Activated naive CD8-positive, alpha-beta T cell treated with anti-CD3 and anti-CD28 coated beads for 36 hours (primary cell): Measurements from ENCODE around the gene LRP5. TPM values are rescaled to one million over a fixed set of nuclear protein-coding genes. Genes with fewer than 3 reads are reported as not detected.
"Not testable (repeated sequence)": the region's sequence is repeated elsewhere in the genome, so short reads cannot be mapped to it uniquely, and the experiment has no call there.

ENCODE experiments used
- DNase-seq: peaks from one replicate; pipeline ENCODE4 v3.0.0; 2021
- H3K27ac Mint-ChIP-seq: one replicate; pipeline ENCODE4 v1.8.0; 2022; ENCODE audit warnings: mild to moderate bottlenecking, moderate library complexity, mixed read lengths
- H3K27me3 Mint-ChIP-seq: one replicate; pipeline ENCODE4 v1.8.0; 2022; ENCODE audit warnings: mild to moderate bottlenecking, mixed read lengths
- H3K36me3 Mint-ChIP-seq: one replicate; pipeline ENCODE4 v1.8.0; 2021; ENCODE audit warnings: mild to moderate bottlenecking, mixed read lengths
- H3K4me1 Mint-ChIP-seq: one replicate; pipeline ENCODE4 v1.8.0; 2021; ENCODE audit warnings: mixed read lengths
- H3K4me3 Mint-ChIP-seq: one replicate; pipeline ENCODE4 v1.8.0; 2022; ENCODE audit warnings: mild to moderate bottlenecking, moderate library complexity, mixed read lengths
- H3K9me3 Mint-ChIP-seq: one replicate; pipeline ENCODE4 v1.8.0; 2022; ENCODE audit warnings: mixed read lengths
- total RNA-seq, 2 experiments: library from RNA; stranded (reverse); gene quantifications; one replicate each; pipeline ENCODE4 v1.2.3, GENCODE V29; 2021

Gene LRP5
- total RNA-seq, 2 experiments from 2014 or later, result 12.7 to 15.4 TPM

GRCh38 chr11:68340003-68340767 lies 27.8 kb downstream of the LRP5 start:
- H3K9me3 Mint-ChIP-seq, result no peaks in the 10 kb centered on the region
- no peaks in the 10 kb centered on the region for H3K27me3 Mint-ChIP-seq
- no peak for DNase-seq
- peak overlapping the region; percentile 51 for H3K27ac Mint-ChIP-seq
- no peak overlapping the region for H3K4me3 Mint-ChIP-seq
- H3K36me3 Mint-ChIP-seq, result no peaks in the 10 kb centered on the region
- H3K4me1 Mint-ChIP-seq, result peaks cover 34% of the 10 kb centered on the region

GRCh38 chr11:68340784-68341556 lies 28.6 kb downstream of the LRP5 start:
- no peak overlapping the region for H3K27ac Mint-ChIP-seq
- no peak for DNase-seq
- H3K36me3 Mint-ChIP-seq, result peaks cover under 1% of the 10 kb centered on the region
- H3K4me1 Mint-ChIP-seq, result peaks cover 28% of the 10 kb centered on the region
- no peak overlapping the region for H3K4me3 Mint-ChIP-seq
- no peaks in the 10 kb centered on the region for H3K27me3 Mint-ChIP-seq
- no peaks in the 10 kb centered on the region for H3K9me3 Mint-ChIP-seq

- H3K27me3 Mint-ChIP-seq, result no peaks in the 10 kb centered on the region
- peaks cover 2% of the 10 kb centered on the region for H3K36me3 Mint-ChIP-seq
- no peak overlapping the region for H3K4me3 Mint-ChIP-seq
- no peak for DNase-seq
- no peak overlapping the region for H3K27ac Mint-ChIP-seq
- H3K4me1 Mint-ChIP-seq, result peaks cover 26% of the 10 kb centered on the region
- no peaks in the 10 kb centered on the region for H3K9me3 Mint-ChIP-seq
These were observed 29.4 kb downstream of the LRP5 start for GRCh38 chr11:68341557-68342458.

GRCh38 chr11:68342459-68343158 lies 30.2 kb downstream of the LRP5 start:
- Mint-ChIP-seq H3K36me3 (peaks cover 2% of the 10 kb centered on the region), H3K4me1 (peaks cover 18% of the 10 kb centered on the region), H3K4me3 (no peak overlapping the region), H3K27me3 (no peaks in the 10 kb centered on the region), H3K9me3 (no peaks in the 10 kb centered on the region), H3K27ac (no peak overlapping the region)
- DNase-seq, result no peak

GRCh38 chr11:68343761-68344256 lies 31.4 kb downstream of the LRP5 start:
- H3K4me3 Mint-ChIP-seq, result no peak overlapping the region
- no peak for DNase-seq
- H3K9me3 Mint-ChIP-seq, result no peaks in the 10 kb centered on the region
- H3K27me3 Mint-ChIP-seq, result no peaks in the 10 kb centered on the region
- H3K27ac Mint-ChIP-seq, result no peak overlapping the region
- peaks cover 13% of the 10 kb centered on the region for H3K4me1 Mint-ChIP-seq
- peaks cover 2% of the 10 kb centered on the region for H3K36me3 Mint-ChIP-seq

GRCh38 chr11:68344821-68345220 lies 32.4 kb downstream of the LRP5 start:
- H3K4me3 Mint-ChIP-seq, H3K9me3 Mint-ChIP-seq, DNase-seq, H3K27me3 Mint-ChIP-seq, H3K4me1 Mint-ChIP-seq, H3K36me3 Mint-ChIP-seq, H3K27ac Mint-ChIP-seq: not testable (repeated sequence)

- no peak for DNase-seq
- no peak overlapping the region for H3K4me3 Mint-ChIP-seq
- H3K27ac Mint-ChIP-seq, result no peak overlapping the region
- no peaks in the 10 kb centered on the region for H3K27me3 Mint-ChIP-seq
- peaks cover 1% of the 10 kb centered on the region for H3K4me1 Mint-ChIP-seq
- H3K9me3 Mint-ChIP-seq, result no peaks in the 10 kb centered on the region
- peaks cover 2% of the 10 kb centered on the region for H3K36me3 Mint-ChIP-seq
These were observed 33.5 kb downstream of the LRP5 start for GRCh38 chr11:68345776-68346461.

GRCh38 chr11:68346462-68346790 lies 34.0 kb downstream of the LRP5 start:
- Mint-ChIP-seq H3K27me3 (no peaks in the 10 kb centered on the region), H3K4me3 (no peak overlapping the region), H3K4me1 (no peaks in the 10 kb centered on the region), H3K27ac (no peak overlapping the region), H3K36me3 (peaks cover 2% of the 10 kb centered on the region), H3K9me3 (no peaks in the 10 kb centered on the region)
- no peak for DNase-seq

- Mint-ChIP-seq H3K27ac (no peak overlapping the region), H3K4me3 (no peak overlapping the region)
- no peak for DNase-seq
These were observed 35.0 kb downstream of the LRP5 start for GRCh38 chr11:68347345-68347744.

GRCh38 chr11:68347841-68348240 lies 35.5 kb downstream of the LRP5 start:
- H3K4me3 Mint-ChIP-seq, result no peak overlapping the region
- peaks cover 2% of the 10 kb centered on the region for H3K36me3 Mint-ChIP-seq
- H3K27ac Mint-ChIP-seq, result no peak overlapping the region
- no peaks in the 10 kb centered on the region for H3K27me3 Mint-ChIP-seq
- no peak for DNase-seq
- H3K9me3 Mint-ChIP-seq, result no peaks in the 10 kb centered on the region
- H3K4me1 Mint-ChIP-seq, result no peaks in the 10 kb centered on the region

More at GRCh38 chr11:68347345-68347744, 35.0 kb downstream of the LRP5 start:
- H3K27me3 Mint-ChIP-seq, result no peaks in the 10 kb centered on the region
- H3K9me3 Mint-ChIP-seq, result no peaks in the 10 kb centered on the region
- peaks cover 2% of the 10 kb centered on the region for H3K36me3 Mint-ChIP-seq
- H3K4me1 Mint-ChIP-seq, result no peaks in the 10 kb centered on the region

GRCh38 chr11:68349461-68350249 lies 37.3 kb downstream of the LRP5 start:
- Mint-ChIP-seq H3K4me1 (no peaks in the 10 kb centered on the region), H3K27me3 (no peaks in the 10 kb centered on the region), H3K27ac (no peak overlapping the region), H3K36me3 (peaks cover 2% of the 10 kb centered on the region), H3K4me3 (no peak overlapping the region), H3K9me3 (no peaks in the 10 kb centered on the region)
- no peak for DNase-seq

GRCh38 chr11:68350759-68351449 lies 38.5 kb downstream of the LRP5 start:
- no peak for DNase-seq
- Mint-ChIP-seq H3K27me3 (no peaks in the 10 kb centered on the region), H3K9me3 (no peaks in the 10 kb centered on the region), H3K36me3 (peaks cover 2% of the 10 kb centered on the region), H3K4me1 (no peaks in the 10 kb centered on the region), H3K4me3 (no peak overlapping the region), H3K27ac (no peak overlapping the region)
